ENCODE data around the gene LMF1.

DNA sequence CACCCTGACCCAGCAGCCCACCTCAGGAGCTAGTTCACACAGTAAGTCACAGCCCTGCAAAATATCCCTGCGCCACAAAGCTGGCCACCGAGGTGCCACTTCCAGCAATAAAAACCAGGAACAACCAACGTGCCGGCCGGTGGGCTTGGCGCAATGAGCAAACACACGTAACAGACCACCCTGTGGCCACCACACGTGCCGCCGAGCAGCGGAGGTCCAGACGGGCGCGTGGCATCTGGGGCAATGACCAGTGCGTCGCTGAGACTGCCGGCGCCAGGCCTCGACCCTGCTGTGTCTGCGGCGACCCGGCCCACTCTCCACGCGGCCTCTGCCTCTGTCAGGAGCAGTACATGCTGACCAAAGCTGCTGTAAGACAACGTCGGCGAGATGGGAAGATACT is 31.5 kb downstream of the LMF1 start:
- no peak for TF ChIP-seq MAX (IDR thresholded peaks at IDR 0.05; ENCODE audit: low read depth, low read length)
- TF ChIP-seq POLR2A (IDR thresholded peaks at IDR 0.05; ENCODE audit: extremely low read depth, insufficient read length) = no peak
- TF ChIP-seq, protein P1, sequence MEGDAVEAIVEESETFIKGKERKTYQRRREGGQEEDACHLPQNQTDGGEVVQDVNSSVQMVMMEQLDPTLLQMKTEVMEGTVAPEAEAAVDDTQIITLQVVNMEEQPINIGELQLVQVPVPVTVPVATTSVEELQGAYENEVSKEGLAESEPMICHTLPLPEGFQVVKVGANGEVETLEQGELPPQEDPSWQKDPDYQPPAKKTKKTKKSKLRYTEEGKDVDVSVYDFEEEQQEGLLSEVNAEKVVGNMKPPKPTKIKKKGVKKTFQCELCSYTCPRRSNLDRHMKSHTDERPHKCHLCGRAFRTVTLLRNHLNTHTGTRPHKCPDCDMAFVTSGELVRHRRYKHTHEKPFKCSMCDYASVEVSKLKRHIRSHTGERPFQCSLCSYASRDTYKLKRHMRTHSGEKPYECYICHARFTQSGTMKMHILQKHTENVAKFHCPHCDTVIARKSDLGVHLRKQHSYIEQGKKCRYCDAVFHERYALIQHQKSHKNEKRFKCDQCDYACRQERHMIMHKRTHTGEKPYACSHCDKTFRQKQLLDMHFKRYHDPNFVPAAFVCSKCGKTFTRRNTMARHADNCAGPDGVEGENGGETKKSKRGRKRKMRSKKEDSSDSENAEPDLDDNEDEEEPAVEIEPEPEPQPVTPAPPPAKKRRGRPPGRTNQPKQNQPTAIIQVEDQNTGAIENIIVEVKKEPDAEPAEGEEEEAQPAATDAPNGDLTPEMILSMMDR (IDR thresholded peaks at IDR 0.05; ENCODE audit: low read depth, low read length) = no peak
- no peak for TF ChIP-seq MYC (IDR thresholded peaks at IDR 0.05; ENCODE audit: low read depth, low read length)
